GM21723 (cell line): ENCODE data around the gene DNAJC19.
"Not testable (repeated sequence)": the region's sequence is repeated elsewhere in the genome, so short reads cannot be mapped to it uniquely, and the experiment has no call there.

Experiments used
- ATAC-seq: cut with Tn5 transposase; IDR thresholded peaks from one replicate; pipeline ENCODE4 v1.9.1; 2021; ENCODE audit warnings: mild to moderate bottlenecking, moderate library complexity; ENCODE audit not compliant: unreplicated experiment

The DNAJC19 gene

DNA sequence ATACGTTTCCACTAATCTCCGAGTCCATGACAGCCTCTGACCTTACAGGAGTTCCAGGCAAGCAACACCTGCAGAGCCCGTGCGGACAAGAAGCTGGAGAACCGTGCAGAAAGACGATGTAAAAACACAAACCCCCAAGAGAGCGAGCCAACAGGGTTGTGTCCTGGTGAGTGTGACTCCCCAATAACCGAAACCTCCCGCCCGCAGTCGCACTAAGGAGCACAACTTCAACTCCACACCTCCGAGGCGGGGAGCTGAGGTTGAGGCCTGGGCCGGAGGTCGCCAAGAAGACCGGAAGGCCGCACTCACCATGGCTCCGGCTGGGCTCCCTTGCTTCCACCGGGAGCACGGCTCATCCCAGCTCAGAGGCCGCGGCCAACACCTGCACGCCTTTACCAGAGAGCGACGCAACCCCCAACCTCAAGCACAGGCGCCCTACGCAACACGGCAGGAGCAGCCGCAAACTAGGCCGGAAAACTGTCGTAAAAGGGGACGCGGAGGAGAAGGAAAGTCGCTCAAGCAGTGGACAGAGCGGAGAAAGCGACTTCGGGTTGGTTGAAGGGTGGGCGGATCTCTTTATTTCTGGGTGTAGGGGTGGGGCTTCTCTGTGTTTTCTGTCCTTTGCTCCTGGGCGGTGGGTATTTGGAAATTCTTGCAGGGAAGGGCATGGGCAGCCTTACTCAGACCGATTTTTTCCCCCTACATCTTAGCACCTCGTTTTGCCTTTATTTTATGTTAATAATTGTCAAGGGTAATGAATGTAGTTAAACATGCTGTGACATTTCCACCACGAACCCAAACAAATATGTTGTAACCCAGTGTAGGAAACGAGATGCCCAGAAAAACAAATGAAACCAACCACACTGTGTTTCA lies at the start of gene DNAJC19:
Gene DNAJC19 (minus strand): TSS at position 446 of the 873 bp plus-strand sequence. CDS start 134 bp downstream, at position 312.
- ATAC-seq = peak; percentile 98

DNA sequence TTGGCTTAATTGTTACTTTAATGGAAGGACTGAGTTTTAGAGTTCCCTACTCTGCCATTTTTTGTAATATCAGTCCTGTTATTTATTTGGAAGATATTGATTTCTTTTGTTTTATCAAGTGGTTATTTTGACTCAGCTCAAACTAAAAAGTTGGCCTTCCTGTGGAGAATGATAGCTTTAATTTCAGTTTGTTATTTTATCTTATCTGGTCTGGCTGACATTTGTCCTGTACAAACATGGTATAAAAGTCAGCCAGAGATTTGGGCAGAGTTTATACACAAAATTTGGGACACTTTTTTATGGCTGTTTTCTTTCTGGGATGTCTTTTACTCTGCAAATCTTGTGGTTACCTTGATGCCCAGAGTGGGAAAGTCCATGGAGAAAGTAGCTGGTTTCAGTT lies 41.4 kb upstream of the DNAJC19 start:
- no peak for ATAC-seq

DNA sequence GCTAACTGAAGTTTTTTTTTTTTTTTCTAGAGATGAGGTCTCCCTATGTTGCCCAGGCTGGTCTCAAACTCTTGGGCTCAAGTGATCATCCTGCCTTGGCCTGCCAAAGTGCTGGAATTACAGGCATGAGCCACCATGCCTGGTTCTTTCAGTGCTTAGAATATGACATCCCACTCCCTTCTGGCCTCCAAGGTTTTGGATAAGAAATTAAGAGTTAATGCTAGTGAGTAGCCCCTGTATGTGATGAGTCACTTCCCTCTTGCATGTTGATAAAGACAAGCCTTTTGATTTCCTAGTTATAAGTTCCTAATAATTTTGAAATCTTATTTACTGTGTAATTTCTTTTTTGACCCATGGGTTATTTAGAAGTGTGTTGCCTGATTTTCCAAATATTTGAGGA lies 35.7 kb upstream of the DNAJC19 start:
- ATAC-seq = no peak

DNA sequence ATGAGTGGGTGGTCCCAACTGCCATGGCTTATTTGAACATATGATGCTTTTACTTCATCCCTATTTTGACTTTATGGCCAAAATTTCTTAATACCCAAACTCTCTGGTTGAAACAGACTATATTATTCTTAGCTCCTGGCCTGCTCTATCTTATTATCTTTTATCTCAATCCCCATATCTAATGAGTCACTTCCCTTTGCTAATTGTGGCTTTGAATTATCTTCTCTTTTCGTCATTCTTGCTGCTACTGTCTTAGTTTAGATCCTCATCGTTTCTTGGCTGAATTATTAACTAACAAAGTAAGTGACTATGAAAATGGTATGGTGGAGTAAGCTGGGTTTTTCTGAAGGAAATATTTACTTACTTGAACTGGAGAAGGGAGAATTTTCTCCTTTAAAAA lies 28.2 kb upstream of the DNAJC19 start:
- no peak for ATAC-seq

DNA sequence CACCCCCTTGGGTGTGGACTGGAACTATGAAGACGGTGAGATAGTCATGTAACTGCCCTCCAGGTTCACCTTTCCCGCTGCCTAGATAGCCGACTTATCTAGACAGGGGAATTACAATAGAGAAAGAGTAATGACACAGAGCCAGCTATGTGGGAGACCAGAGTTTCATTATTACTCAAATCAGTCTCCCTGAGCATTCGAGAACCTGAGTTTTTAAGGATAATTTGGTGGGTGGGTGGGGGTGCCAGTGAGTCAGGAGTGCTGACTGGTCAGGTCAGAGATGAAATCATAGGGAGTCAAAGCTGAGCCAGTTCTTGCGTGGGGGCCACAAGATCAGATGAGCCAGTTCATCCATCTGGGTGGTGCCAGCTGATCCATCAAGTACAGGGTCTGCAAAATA lies 19.7 kb upstream of the DNAJC19 start:
- ATAC-seq = no peak

DNA sequence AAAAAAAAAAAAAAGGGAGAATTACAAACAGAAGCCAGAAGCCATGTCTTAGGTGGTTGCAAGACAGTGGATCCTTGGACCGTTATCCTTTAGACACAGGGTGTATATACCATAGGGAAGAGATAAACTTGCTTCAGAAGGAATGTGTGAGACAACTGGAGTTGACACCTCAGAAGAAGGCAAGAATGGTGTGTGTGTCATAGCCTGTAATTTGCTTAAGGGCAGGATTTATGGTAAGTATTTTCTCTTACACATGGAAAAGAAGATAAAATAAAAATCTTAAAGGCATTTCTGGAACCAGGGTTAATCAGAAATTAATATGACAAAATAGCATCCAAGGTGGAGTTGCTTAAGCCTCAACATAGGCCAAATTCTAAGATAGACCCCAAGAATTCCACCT lies 19.3 kb upstream of the DNAJC19 start:
- ATAC-seq = no peak

DNA sequence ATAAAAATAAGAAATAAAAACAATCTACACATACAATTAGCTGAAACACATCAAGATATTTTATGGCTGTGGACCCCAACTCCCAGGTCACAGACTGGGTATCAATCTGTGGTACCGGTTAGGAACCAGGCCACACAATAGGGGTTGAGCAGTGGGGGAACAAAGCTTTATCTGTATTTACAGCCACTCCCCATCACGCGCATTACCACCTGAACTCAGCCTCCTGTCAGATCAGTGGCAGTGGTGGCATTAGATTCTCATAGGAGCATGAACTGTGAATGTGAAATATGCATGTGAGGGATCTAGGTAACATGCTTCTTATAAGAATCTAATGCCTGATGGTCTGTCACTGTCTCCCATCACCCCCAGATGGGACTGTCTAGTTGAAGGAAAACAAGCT lies 17.7 kb upstream of the DNAJC19 start:
- no peak for ATAC-seq

DNA sequence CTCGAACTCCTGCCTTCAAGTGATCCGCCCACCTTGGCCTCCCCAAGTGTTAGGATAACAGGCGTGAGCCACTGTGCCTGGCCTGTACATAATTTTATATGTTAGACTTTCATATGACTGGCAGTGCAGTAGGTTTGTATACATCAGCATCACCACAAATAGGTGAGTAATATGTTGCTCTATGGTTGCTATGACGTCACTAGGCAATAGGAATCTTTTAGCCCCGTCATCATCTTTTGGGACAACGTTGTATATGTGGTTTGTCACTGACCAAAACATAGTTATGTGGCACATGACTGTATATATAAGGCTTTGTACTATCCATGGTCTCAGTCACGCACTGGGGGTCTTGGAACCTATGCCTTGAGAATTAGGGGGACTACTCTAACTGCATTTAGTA lies 17.0 kb upstream of the DNAJC19 start:
- no peak for ATAC-seq

DNA sequence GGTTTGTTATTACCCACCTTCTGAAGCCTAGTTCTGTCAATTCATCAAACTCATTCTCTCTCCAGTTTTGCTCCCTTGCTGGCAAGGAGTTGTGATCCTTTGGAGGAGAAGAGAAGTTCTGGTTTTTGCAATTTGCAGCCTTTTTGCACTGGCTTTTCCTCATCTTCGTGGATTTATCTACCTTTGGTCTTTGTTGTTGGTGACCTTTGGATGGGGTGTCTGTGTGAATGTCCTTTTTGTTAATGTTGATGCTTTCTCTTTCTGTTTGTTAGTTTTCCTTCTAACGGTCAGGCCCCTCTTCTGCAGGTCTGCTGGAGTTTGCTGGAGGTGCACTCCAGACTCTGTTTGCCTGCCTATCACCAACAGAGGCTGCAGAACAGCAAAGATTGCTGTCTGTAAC lies 13.9 kb upstream of the DNAJC19 start:
- not testable (repeated sequence) for ATAC-seq

DNA sequence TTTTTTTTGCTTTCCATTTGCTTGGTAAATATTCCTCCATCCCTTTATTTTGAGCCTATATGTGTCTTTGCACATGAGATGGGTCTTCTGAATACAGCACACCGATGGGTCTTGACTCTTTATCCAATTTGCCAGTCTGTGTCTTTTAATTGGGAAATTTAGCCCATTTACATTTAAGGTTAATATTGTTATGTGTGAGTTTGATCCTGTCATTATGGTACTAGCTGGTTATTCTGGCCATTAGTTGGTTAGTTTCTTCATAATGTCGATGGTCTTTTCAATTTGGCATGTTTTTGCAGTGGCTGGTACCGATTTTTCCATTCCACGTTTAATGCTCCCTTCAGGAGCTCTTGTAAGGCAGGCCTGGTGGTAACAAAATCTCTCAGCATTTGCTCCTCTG lies 12.8 kb upstream of the DNAJC19 start:
- not testable (repeated sequence) for ATAC-seq

DNA sequence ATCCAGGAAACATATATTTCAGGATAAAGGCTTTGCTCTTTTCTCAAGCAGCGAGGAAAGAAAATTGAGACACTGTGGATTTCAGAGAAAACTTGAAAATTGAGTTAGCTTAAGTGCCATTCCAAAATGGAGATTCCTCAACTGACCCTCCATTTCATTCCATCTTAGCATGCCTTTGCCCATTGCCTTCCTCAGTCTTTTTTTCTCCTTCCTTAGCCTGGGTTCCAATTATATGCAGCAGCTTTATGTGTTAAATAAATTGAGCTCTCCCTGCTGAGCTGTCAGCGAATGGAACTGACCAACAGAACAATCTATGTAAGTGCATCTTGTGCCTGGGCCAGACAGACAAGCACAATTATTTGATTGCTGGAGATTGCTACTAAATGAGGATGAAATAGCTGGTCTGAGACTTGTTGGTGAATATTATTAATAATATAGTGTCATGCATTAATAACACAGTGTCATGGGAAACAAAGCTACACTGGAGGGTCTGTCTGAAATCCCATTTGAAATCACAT lies 6.9 kb upstream of the DNAJC19 start:
- ATAC-seq = no peak

DNA sequence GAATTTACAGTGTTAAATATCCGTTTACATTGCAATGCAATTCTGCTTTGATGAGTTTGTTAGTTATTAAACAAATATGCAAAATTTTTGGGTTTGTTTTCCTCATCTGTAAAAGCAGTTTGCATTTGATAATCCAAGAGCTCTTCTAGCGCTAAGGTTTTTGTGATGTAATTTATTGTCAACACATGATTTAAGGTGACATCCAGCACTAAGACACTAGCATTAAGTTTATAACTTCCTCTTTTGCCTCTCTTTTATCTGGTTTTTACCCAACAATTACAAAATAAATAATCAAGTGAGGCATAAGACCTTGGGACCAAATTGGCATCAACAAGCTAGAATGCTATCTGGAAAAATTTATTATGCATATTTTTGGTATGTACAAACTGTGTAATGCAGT lies 969 bp upstream of the DNAJC19 start:
- ATAC-seq = no peak

DNA sequence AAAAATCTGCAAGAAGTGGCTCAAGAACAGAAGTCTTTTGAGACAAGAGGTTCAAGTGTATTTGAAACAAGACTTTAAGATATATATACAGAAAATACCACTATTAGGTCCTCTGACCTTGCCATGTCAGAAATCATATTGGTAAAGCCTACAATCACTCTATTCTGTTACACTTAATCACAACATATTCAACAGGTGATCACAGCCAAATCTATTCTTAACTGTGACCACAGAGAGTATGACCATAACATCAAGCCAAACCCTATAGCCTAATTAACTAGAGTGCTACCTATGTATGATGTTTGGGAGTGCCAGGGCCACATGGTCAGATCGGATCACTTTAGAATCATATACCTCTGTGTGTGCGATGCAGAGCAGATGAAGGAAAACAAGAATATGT lies 2.2 kb downstream of the DNAJC19 start:
- no peak for ATAC-seq

DNA sequence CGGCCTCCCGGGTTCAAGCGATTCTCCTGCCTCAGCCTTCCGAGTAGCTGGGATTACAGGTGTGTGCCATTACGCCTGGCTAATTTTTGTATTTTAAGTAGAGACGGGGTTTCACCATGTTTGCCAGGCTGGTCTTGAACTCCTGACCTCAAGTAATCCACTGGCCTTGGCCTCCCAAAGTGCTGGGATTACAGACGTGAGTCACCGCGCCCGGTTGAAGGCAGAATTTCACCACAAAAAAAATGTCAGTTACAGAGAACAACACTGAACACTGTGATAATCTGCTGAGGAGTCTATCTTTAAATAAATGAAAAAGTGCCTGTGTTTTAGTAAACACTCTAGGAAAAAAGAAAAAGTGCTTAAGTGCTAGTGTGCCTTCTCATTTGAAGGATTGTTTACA lies 3.2 kb downstream of the DNAJC19 start:
- ATAC-seq = not testable (repeated sequence)

DNA sequence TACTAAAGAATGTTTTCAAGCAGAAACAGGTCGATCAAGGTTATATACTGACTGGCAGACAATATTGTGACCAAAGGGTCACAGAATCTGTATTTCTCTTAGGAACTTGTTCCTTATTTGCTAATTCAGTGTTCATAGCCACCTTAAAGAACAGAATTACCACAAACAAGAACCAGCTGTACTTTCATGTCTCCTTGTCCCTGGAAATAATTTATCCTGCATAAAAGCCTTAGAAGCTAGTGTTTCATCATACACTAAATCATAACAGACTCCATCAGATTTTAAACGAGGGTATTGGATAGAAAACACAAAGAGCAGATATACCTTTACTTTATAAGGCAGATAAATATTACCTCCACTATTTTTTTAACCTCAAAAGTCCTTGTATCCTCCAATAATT lies 6.4 kb downstream of the DNAJC19 start:
- ATAC-seq = no peak

DNA sequence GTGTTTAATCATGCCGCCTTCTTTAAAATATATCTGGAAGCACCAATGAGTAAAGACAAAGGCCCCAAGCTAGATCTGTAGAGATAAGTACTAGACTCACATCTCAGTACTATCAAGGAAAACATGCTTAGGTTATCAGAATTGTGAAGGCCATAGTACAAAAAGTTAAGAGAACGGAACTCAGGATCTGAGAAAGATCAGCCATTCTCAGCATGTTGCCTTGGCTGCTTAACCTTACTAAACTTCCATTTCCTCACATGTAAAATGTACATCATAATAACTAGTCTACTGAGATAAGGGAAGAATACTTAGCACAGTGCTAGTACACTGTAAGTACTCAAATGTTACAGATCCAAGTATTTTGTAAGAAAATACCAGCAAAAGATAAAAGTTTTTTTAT lies 7.6 kb downstream of the DNAJC19 start:
- ATAC-seq = no peak

DNA sequence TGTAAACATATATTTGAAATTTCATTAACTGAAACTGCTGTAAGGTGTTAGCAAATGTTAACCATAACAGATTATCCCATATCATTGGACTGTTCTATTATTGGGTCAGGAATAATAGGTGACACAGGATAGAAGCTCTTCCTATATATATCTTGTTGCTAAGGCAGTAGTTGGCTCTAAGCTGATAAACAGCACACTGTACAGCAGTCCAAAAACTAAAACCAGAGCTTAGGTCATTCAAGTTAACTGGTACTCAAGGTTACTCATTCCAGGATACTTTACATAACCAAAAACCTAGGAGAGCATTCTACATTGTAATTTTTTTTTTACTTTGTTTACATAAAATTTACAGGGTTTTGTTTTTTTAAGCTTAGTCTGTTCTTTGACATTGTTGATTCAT lies 8.9 kb downstream of the DNAJC19 start:
- ATAC-seq = no peak

DNA sequence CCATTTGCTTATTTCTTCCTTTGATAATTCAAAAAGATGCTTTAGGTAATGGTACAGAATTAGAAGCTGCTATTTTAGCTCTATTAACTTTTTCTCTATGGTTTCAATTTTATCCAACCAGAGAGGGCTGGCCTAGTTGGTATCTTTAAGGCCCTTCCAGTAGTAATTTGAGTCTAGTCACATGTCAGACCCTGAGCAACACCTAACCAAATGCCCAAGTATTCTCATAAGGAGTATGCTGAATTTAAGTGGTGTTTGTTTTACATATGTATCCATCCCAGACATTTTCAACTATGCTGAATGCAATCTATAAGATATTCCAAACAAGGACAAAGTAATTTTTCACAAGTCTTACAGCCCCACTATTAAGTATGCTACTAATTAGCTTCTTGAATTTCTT lies 9.6 kb downstream of the DNAJC19 start:
- ATAC-seq = no peak

DNA sequence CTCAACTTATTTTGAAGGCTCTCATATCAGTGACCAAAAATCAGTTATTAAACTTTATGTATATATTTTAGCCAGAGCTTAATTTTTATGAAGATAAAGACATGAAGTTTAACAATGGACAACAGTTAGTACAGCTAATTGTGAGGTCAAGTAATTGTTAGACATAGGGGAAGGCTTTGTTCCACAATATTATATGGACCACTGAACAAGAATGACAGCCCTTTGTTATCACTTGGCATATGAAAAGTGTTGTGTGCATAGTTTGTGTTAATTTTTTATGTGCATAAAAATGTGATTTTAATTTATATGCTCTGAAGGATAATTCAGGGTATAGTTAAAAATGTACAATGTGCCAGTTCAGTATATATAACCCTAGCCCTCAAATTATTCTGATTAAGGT lies 12.0 kb downstream of the DNAJC19 start:
- no peak for ATAC-seq

DNA sequence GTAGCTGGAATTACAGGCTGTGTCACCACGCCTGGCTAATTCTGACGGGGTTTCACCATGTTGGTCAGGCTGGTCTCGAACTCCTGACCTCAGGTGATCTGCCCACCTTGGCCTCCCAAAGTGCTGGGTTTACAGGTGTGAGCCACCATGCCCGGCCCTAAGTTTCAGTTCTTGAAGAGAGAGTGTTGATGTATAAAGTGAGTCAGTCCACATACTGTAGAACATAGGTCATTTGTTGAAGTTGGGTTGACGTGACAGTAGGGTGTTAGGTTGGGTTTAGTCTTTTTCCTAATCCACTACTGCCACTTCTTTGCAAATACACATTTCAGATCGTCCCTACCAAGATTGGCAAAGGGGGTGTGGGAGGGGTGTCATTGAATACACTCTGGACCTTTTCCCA lies 15.2 kb downstream of the DNAJC19 start:
- ATAC-seq = no peak

DNA sequence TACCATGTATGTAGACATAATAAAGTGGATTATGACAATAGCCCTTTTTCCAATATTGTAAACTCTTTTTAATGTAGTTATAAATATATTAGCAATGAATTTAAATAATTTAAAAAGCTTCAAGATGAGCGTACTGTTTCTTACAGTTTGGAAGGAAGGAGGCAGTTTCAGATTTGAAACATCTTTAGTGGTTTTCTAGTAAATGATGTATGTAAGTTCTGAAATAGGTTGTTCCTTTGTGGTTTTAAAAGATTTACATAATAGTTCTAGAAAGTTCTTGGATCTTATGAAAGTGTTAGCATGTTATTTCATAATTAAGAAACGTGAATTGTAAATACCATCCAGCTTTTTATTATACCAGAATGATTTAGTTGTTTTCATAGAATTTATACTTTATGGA lies 16.0 kb downstream of the DNAJC19 start:
- ATAC-seq = peak; percentile 49

DNA sequence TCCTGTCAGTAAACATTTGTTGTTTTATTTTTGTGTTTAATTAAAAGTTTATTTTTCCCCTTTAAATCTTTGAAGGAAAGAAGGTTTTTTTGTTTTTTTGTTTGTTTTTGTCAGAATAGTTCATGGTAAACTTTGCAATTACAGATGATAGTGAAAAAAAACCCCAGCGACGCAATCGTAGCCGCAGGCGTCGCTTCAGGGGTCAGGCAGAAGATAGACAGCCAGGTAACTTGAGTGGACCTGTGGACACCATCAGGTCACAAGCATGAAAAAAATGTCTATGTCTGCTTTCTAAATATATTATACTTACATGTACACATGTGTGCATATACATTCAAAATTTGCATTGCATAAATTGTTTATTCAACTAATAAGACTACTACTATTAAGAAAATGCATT lies 18.6 kb downstream of the DNAJC19 start:
- no peak for ATAC-seq

DNA sequence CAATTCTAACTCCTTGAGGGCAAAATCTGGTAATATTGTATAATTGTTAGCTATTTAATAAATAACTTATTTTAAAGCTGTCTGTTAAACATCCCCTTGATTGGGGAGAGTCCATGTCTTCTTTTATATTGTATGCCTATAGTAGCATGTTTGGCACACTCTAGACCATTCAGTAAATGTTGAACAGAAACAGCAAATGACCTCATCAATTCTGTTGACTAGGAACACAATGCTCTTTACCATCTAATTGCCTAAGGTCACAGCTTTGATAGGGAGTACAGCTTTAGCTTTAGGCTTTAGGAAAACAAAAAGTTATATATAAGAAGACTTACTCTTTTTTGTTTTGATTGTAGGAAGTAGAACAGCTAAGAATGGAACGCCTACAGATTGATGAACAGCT lies 27.0 kb downstream of the DNAJC19 start:
- ATAC-seq = no peak
